Adrenal gland (tissue), 12 donors: ENCODE results near the gene SYNE1. TPM values are rescaled to one million over a fixed set of nuclear protein-coding genes. Genes with fewer than 3 reads are reported as not detected.
A peak's percentile ranks its signal among the peaks of the same experiment; 100 is the strongest.

Experiments used
- DNase-seq, 7 donors: peaks; one replicate each; pipeline ENCODE4 v3.0.0-alpha.2; 2019 to 2020
- H3K27ac ChIP-seq, 5 donors: fragments of 200-600 bp; sonication (generic) in 4 of 5; 1 replicate in 3 of 5; 2 replicates in 2 of 5; pipeline versions ENCODE4 v1.5.1 to v1.8.0; 2016 to 2020; ENCODE audit warnings: mild to moderate bottlenecking in 1 of 5
- H3K27me3 ChIP-seq: fragments of 200-600 bp; 2 replicates; pipeline ENCODE4 v1.8.0; 2021
- H3K36me3 ChIP-seq, 2 donors: fragments of 200-600 bp; replicated peaks in 1 of 2; 1 replicate in 1 of 2; 2 replicates in 1 of 2; pipeline versions ENCODE4 v1.5.1 to v1.8.0; 2018 to 2022
- H3K4me1 ChIP-seq, 2 donors: fragments of 200-600 bp; replicated peaks in 1 of 2; 1 replicate in 1 of 2; 2 replicates in 1 of 2; pipeline versions ENCODE4 v1.5.1 to v1.8.0; 2018 to 2021
- H3K4me3 ChIP-seq, 4 donors: fragments of 200-600 bp; sonication (generic) in 3 of 4; one replicate each; pipeline ENCODE4 v1.5.1; 2016 to 2018
- H3K9me3 ChIP-seq, 3 donors: fragments of 200-600 bp; sonication (generic) in 1 of 3; replicated peaks in 1 of 3; 1 replicate in 2 of 3; 2 replicates in 1 of 3; pipeline versions ENCODE4 v1.5.1 to v1.8.0; 2016 to 2021
- CTCF ChIP-seq, 6 experiments: fragments of 450-650 bp in 4 of 6; fragments of 200-600 bp in 2 of 6; sonication (generic) in 1 of 6; IDR thresholded peaks; 1 replicate in 5 of 6; 2 replicates in 1 of 6; pipeline versions ENCODE4 v1.5.1 to v1.8.0; 2016 to 2021; ENCODE audit warnings: antibody characterized with exemption in 6 of 6, mild to moderate bottlenecking in 2 of 6, moderate library complexity in 1 of 6
- POLR2A ChIP-seq, 2 donors: fragments of 450-650 bp; IDR thresholded peaks; one replicate each; pipeline ENCODE4 v1.6.1; 2017; ENCODE audit warnings: antibody characterized with exemption in 2 of 2, mild to moderate bottlenecking in 2 of 2, moderate library complexity in 1 of 2
- WGBS, 4 donors: extraction: QIAGEN DNeasy Blood & Tissue Kit in 2 of 4; methylation state at CpG; one replicate each; pipeline versions ENCODE4 v1.1.5 to v1.1.7; 2013 to 2017; 5-methylcytosine and 5-hydroxymethylcytosine counted together
- intact Hi-C, 2 donors: fragments of 100-400 bp; cut with DNase I; formaldehyde crosslinking; loops; one replicate each; pipeline versions ENCODE4 v1.14.1 to v1.15.0; 2022 to 2023
- polyA plus RNA-seq, 3 donors: library from polyadenylated mRNA; stranded (reverse); fragments of 200-250 nt in 2 of 3; fragments of 350-450 nt in 1 of 3; fragmentation: Illumina TruSeq in 1 of 3; extraction: RNeasy Lipid Tissue Mini Kit (QIAGEN cat#74804) in 1 of 3; gene quantifications; one replicate each; pipeline ENCODE4 v1.2.3, GENCODE V29; 2013 to 2014
- total RNA-seq, 9 donors: library from RNA; depleted of rRNA in 4 of 9; stranded (reverse); fragments of >200 nt in 4 of 9; fragments of 120-200 nt in 1 of 9; fragmentation: NEBNext Ultra II Directional in 1 of 9; extraction: Animal tissue kit (Norgen Biotek cat#: 25700) in 1 of 9; gene quantifications; one replicate each; pipeline versions ENCODE4 v1.1.0 to v1.2.4, GENCODE V29; 2013 to 2023
- donor health status: healthy with polysubstance abuse.
- donor health status: Bipolar disorder and iron deficiency.
- donor health status: DM: yes; HTN: yes; CAD: no.
- donor health status: DM: no; HTN: no; CAD: no.
- donor health status: DM: no; HTN: no; CAD: no.
- donor health status: DM: yes; HTN: yes; CAD: no.

The SYNE1 gene
- total and polyA plus RNA-seq, 12 donors: 29.0 to 170 (median 93.1) TPM

- H3K27me3 ChIP-seq: no peaks in the 10 kb centered on the region
- WGBS, 4 donors: 87 to 94% (median 94%) methylated on average over 4 of the region's 4 CpGs
- no peak for TF ChIP-seq CTCF (IDR thresholded peaks at IDR 0.05)
- TF ChIP-seq POLR2A (IDR thresholded peaks at IDR 0.05): no peak
- H3K27ac ChIP-seq: no peak overlapping the region
- intact Hi-C loops: no loop called here
- no peak for DNase-seq
- H3K4me1 ChIP-seq: peaks cover 5 to 7% of the 10 kb centered on the region in 2 donors
- no peaks in the 10 kb centered on the region for H3K36me3 ChIP-seq
- no peak overlapping the region for H3K4me3 ChIP-seq
- H3K9me3 ChIP-seq: no peaks in the 10 kb centered on the region
Measured at GRCh38 chr6:152107973-152108372, 529.2 kb downstream of the SYNE1 start.

- WGBS, 4 donors: 46 to 73% (median 61%) methylated on average over 5 to 7 of the region's 7 CpGs
- intact Hi-C loops: no loop called here
- DNase-seq: peak in 5 of 7 donors; percentile 36 to 67 (median 43)
- H3K4me1 ChIP-seq: peaks cover 0 to 9% of the 10 kb centered on the region in 2 donors
- no peak overlapping the region for H3K4me3 ChIP-seq
- H3K36me3 ChIP-seq: no peaks in the 10 kb centered on the region
- TF ChIP-seq CTCF (IDR thresholded peaks at IDR 0.05) (no peak), POLR2A (IDR thresholded peaks at IDR 0.05) (no peak)
- peak overlapping the region in 3 of 5 donors; percentile 1 to 60 (median 12) for H3K27ac ChIP-seq
- H3K9me3 ChIP-seq: no peaks in the 10 kb centered on the region
- H3K27me3 ChIP-seq: no peaks in the 10 kb centered on the region
Measured at GRCh38 chr6:152100183-152100618, 537.0 kb downstream of the SYNE1 start.

- peaks cover 5 to 14% of the 10 kb centered on the region in 2 donors for H3K4me1 ChIP-seq
- intact Hi-C loops: no loop called here
- no peak overlapping the region for H3K4me3 ChIP-seq
- H3K9me3 ChIP-seq: no peaks in the 10 kb centered on the region
- TF ChIP-seq CTCF (IDR thresholded peaks at IDR 0.05) (no peak), POLR2A (IDR thresholded peaks at IDR 0.05) (no peak)
- WGBS, 4 donors: 89 to 92% (median 90%) methylated on average over 4 of the region's 4 CpGs
- no peak for DNase-seq
- no peaks in the 10 kb centered on the region for H3K36me3 ChIP-seq
- H3K27ac ChIP-seq: peak overlapping the region in 3 of 5 donors; percentile 1 to 60 (median 12)
- H3K27me3 ChIP-seq: no peaks in the 10 kb centered on the region
Measured at GRCh38 chr6:152099446-152100182, 537.5 kb downstream of the SYNE1 start.

- H3K27ac ChIP-seq: no peak overlapping the region
- WGBS, 4 donors: 92 to 95% (median 93%) methylated on average over 8 to 14 of the region's 14 CpGs
- H3K4me1 ChIP-seq: peaks cover 5 to 14% of the 10 kb centered on the region in 2 donors
- TF ChIP-seq CTCF (IDR thresholded peaks at IDR 0.05) (no peak), POLR2A (IDR thresholded peaks at IDR 0.05) (no peak)
- DNase-seq: no peak
- H3K4me3 ChIP-seq: no peak overlapping the region
- intact Hi-C loops: no loop called here
- H3K27me3 ChIP-seq: no peaks in the 10 kb centered on the region
- H3K36me3 ChIP-seq: no peaks in the 10 kb centered on the region
- no peaks in the 10 kb centered on the region for H3K9me3 ChIP-seq
Measured at GRCh38 chr6:152098683-152099082, 538.5 kb downstream of the SYNE1 start.
